Lower leg skin (tissue), 3 donors: ENCODE data around the gene SSTR5.

Experiments used
- POLR2A ChIP-seq, 2 donors: fragments of 450-650 bp; IDR thresholded peaks; one replicate each; pipeline ENCODE4 v1.6.1; 2016 to 2017; ENCODE audit warnings: antibody characterized with exemption in 2 of 2, mild to moderate bottlenecking in 1 of 2, moderate library complexity in 1 of 2
- TF ChIP-seq, protein P1 (sequence below), 3 donors: fragments of 450-650 bp; IDR thresholded peaks; one replicate each; pipeline ENCODE4 v1.5.1; 2016; ENCODE audit warnings: antibody characterized with exemption in 3 of 3, mild to moderate bottlenecking in 3 of 3, moderate library complexity in 2 of 3

DNA sequence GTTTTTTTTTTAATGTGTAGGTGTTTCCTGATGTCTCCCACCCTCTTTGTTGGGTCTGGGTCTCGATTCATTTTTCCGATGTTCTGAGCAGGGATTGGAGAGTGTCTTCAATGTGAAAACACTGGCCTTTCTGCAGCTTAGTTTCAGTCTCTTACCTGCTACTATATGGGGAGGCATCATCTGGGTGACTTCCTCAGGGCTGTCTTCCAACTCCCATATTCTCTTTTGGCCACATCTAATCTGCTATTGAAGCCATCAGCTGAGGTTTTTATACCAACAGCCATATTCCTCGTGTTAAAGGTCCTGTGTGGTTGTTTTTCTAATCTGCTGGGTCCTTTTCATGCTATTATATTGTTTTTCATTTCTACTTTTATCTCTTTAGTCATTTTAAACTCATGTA is 13.2 kb upstream of the SSTR5 start:
- TF ChIP-seq POLR2A (IDR thresholded peaks at IDR 0.05): no peak
- TF ChIP-seq, protein P1, sequence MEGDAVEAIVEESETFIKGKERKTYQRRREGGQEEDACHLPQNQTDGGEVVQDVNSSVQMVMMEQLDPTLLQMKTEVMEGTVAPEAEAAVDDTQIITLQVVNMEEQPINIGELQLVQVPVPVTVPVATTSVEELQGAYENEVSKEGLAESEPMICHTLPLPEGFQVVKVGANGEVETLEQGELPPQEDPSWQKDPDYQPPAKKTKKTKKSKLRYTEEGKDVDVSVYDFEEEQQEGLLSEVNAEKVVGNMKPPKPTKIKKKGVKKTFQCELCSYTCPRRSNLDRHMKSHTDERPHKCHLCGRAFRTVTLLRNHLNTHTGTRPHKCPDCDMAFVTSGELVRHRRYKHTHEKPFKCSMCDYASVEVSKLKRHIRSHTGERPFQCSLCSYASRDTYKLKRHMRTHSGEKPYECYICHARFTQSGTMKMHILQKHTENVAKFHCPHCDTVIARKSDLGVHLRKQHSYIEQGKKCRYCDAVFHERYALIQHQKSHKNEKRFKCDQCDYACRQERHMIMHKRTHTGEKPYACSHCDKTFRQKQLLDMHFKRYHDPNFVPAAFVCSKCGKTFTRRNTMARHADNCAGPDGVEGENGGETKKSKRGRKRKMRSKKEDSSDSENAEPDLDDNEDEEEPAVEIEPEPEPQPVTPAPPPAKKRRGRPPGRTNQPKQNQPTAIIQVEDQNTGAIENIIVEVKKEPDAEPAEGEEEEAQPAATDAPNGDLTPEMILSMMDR (IDR thresholded peaks at IDR 0.05): no peak
